Activated CD8-positive, alpha-beta T cell treated with anti-CD3 and anti-CD28 coated beads, Interleukin-2, amount 10 ng/mL, durations not matched to agents 7 days and 5 days (primary cell): ENCODE measurements around the gene TEDDM1. TPM values are rescaled to one million over a fixed set of nuclear protein-coding genes. Genes with fewer than 3 reads are reported as not detected.

Source experiments
- ATAC-seq: fragments of 150-1000 bp; cut with Tn5 transposase; one replicate; pipeline ENCODE4 v1.10.0; 2021; ENCODE audit warnings: moderate library complexity
- CTCF ChIA-PET: fragments of 350-600 bp; sonication (Branson Sonifier 250); formaldehyde crosslinking; loops from one replicate; lab custom pipeline; 2021; ENCODE audit warnings: antibody characterized with exemption; lab: Charles Lee
- POLR2A ChIA-PET: fragments of 350-600 bp; sonication (Branson Sonifier 250); formaldehyde crosslinking; loops from one replicate; lab custom pipeline; 2021; ENCODE audit warnings: antibody characterized with exemption; lab: Charles Lee
- DNase-seq: peaks from one replicate; pipeline ENCODE4 v3.0.0-alpha.2; 2020
- H3K27ac Mint-ChIP-seq: one replicate; pipeline ENCODE4 v1.8.0; 2021; ENCODE audit warnings: mild to moderate bottlenecking, mixed read lengths
- H3K27me3 Mint-ChIP-seq: one replicate; pipeline ENCODE4 v1.8.0; 2021; ENCODE audit warnings: low read depth, mixed read lengths
- H3K36me3 Mint-ChIP-seq: one replicate; pipeline ENCODE4 v1.8.0; 2021; ENCODE audit warnings: low read depth, mixed read lengths
- H3K4me1 Mint-ChIP-seq: one replicate; pipeline ENCODE4 v1.8.0; 2021; ENCODE audit warnings: low read depth, mixed read lengths
- H3K4me3 Mint-ChIP-seq: one replicate; pipeline ENCODE4 v1.8.0; 2021; ENCODE audit warnings: mild to moderate bottlenecking, mixed read lengths
- H3K9me3 Mint-ChIP-seq: one replicate; pipeline ENCODE4 v1.8.0; 2022; ENCODE audit warnings: mixed read lengths; ENCODE audit not compliant: insufficient read depth
- total RNA-seq, 2 experiments: library from RNA; stranded (reverse); gene quantifications; one replicate each; pipeline ENCODE4 v1.2.3, GENCODE V29; 2021

The TEDDM1 gene
- total RNA-seq, 2 experiments from 2014 or later, result not detected

GRCh38 chr1:182376936-182377574 lies 23.4 kb downstream of the TEDDM1 start:
- Mint-ChIP-seq H3K36me3 (peaks cover 4% of the 10 kb centered on the region), H3K9me3 (no peaks in the 10 kb centered on the region), H3K4me3 (no peak overlapping the region), H3K27ac (no peak overlapping the region), H3K27me3 (peaks cover 1% of the 10 kb centered on the region), H3K4me1 (peaks cover 1% of the 10 kb centered on the region)
- DNase-seq, result no peak
- ChIA-PET POLR2A (no interaction called here), CTCF (interaction anchor here (0.9 to 1.9 kb wide), 4 partner anchors 14 to 292 kb away, joined by 3 to 8 read pairs (median 4); no protein-coding TSS in a partner anchor)
- ATAC-seq, result no peak

DNA sequence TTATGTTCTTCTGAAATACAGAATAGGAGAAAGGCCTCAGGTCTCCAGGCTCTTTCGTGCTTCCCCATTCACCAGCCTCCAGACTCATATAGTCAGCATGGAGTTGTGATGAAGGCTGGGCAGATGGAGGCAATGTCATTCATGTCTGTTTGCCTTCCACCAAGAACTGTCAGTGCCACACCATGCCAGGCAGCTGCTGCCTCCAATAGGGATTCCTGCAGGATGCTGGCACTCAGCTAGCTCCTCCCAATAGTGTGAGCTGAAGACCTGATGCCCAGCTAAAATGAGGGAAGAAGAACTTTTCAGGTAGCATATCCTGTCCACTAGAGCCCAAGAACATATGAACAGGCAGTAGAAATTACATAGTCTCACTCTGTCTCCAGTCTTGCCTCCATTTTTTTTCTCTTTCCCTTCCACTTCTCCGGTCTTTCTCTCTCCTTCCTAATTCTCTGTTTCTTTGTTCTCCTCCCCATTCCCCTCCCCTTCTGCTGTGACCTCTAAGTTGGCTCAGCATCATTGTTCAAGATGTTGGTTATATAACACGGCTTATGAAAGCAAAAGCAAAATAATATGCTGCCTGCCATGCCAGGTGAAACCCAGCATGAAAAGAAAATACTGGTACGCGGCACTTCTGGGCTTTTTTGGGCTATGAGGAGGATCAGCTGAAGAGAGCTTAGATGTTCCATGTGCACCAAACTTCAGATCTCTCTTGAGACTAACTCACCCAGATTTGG lies 26.2 kb downstream of the TEDDM1 start:
- Mint-ChIP-seq H3K27me3 (peaks cover 1% of the 10 kb centered on the region), H3K4me1 (peaks cover 1% of the 10 kb centered on the region), H3K27ac (no peak overlapping the region), H3K9me3 (no peaks in the 10 kb centered on the region), H3K4me3 (no peak overlapping the region), H3K36me3 (no peaks in the 10 kb centered on the region)
- POLR2A ChIA-PET, result no interaction called here
- ATAC-seq, result no peak
- CTCF ChIA-PET, result interaction anchor here (1.2 kb wide), 1 partner anchor 10 kb away, joined by 3 read pairs; no protein-coding TSS in a partner anchor
- DNase-seq, result no peak

- POLR2A ChIA-PET, result interaction anchor here (0.7 kb wide), 1 partner anchor 8 kb away, joined by 5 read pairs; no protein-coding TSS in a partner anchor
- ATAC-seq, result no peak
- H3K27me3 Mint-ChIP-seq, result peaks cover 10% of the 10 kb centered on the region
Observed at GRCh38 chr1:182370532-182370931, 29.9 kb downstream of the TEDDM1 start.

DNA sequence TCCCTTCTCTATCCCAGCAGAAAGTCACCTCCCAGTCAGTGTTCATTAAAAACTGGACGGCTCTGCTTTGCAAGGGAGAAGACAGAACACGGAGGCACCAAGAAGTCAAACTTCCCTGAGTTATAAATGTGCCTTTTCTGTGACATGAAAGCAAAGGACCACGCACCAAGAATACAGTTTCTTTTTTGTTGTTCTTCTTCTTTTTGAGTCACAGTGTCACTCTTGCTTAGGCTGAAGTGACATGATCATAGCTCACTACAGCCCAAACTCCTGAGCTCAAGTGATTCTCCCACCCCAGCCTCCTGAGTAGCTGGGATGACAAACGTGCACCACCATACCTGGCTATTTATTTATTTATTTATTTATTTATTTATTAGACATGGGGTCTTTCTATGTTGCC lies 31.6 kb downstream of the TEDDM1 start:
- Mint-ChIP-seq H3K36me3 (no peaks in the 10 kb centered on the region), H3K4me3 (no peak overlapping the region), H3K27me3 (peaks cover 11% of the 10 kb centered on the region), H3K4me1 (no peaks in the 10 kb centered on the region), H3K27ac (no peak overlapping the region), H3K9me3 (no peaks in the 10 kb centered on the region)
- ATAC-seq, result no peak
- POLR2A ChIA-PET, result no interaction called here
- CTCF ChIA-PET, result no interaction called here
- no peak for DNase-seq

More at GRCh38 chr1:182370532-182370931, 29.9 kb downstream of the TEDDM1 start:
- Mint-ChIP-seq H3K27ac (no peak overlapping the region), H3K4me3 (no peak overlapping the region), H3K4me1 (peaks cover 1% of the 10 kb centered on the region), H3K9me3 (no peaks in the 10 kb centered on the region), H3K36me3 (no peaks in the 10 kb centered on the region)
- no peak for DNase-seq
- CTCF ChIA-PET, result interaction anchor here (1.3 kb wide), 1 partner anchor 289 kb away, joined by 3 read pairs; no protein-coding TSS in a partner anchor

DNA sequence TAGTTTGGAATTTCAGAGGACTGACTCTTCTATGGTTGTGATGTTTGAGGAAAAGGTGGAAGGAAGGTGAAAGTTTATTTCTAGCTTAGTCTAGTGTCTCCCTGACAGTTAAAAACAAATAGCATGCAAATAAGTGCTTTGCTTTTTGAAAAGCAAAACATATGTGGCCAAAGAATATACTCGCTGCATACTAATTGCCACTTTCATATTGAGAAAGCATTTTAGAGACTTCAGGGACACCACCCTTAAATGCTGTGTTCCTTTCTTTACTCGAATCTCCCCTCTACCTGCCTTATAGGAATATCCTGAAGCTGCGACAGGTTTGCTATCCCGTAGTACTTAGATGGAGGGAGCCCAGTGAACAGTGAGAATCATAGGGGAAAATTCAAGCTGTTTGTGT lies 32.1 kb downstream of the TEDDM1 start:
- Mint-ChIP-seq H3K4me3 (no peak overlapping the region), H3K9me3 (no peaks in the 10 kb centered on the region), H3K27me3 (peaks cover 11% of the 10 kb centered on the region), H3K36me3 (no peaks in the 10 kb centered on the region), H3K4me1 (no peaks in the 10 kb centered on the region), H3K27ac (no peak overlapping the region)
- no peak for ATAC-seq
- no peak for DNase-seq
- CTCF ChIA-PET, result no interaction called here
- POLR2A ChIA-PET, result no interaction called here

DNA sequence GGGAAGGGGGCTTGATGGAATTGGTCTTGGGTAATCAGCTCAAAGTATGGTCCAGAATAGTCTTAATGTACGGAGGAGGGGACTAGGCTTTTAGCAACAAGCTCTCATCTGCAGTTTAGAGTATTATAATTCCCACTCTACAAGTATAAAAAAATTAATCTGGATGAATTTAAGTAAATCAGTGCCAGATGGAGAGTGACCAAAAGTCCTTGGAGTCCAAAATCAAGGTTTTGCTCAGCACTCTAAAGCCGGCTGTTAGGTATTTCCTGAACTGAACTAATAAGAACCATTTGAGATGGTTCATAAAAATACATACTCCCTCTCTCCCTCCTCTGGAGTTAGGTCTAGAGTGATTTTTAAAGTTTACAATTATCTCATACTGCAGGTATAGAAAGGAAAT lies 32.5 kb downstream of the TEDDM1 start:
- CTCF ChIA-PET, result no interaction called here
- Mint-ChIP-seq H3K27me3 (peaks cover 11% of the 10 kb centered on the region), H3K27ac (no peak overlapping the region), H3K9me3 (no peaks in the 10 kb centered on the region), H3K4me3 (no peak overlapping the region), H3K4me1 (no peaks in the 10 kb centered on the region), H3K36me3 (no peaks in the 10 kb centered on the region)
- ATAC-seq (no peak), DNase-seq (no peak)
- POLR2A ChIA-PET, result no interaction called here

DNA sequence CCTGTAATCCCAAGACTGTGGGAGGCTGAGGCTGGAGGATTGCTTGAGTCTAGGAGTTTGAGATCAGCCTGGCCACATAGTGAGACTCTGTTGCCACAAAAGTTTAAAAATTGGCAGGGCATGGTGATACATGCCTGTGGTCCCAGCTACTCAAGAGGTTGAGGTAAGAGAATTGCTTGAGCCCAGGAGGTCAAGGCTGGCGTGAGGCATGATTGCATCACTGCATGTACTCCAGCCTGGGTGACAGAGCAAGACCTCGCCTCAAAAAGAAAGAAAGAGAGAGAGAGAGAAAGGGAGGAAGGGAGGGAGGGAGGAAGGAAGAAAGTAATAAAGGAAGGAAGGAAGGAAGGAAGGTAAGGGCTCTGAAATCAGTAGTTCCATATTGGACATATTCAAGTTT lies 33.9 kb downstream of the TEDDM1 start:
- ATAC-seq (no peak), DNase-seq (no peak)
- Mint-ChIP-seq H3K27ac (no peak overlapping the region), H3K9me3 (no peaks in the 10 kb centered on the region), H3K36me3 (no peaks in the 10 kb centered on the region), H3K4me3 (no peak overlapping the region), H3K27me3 (peaks cover 11% of the 10 kb centered on the region), H3K4me1 (no peaks in the 10 kb centered on the region)
- POLR2A ChIA-PET, result no interaction called here
- CTCF ChIA-PET, result interaction anchor here (1.4 kb wide), 1 partner anchor 223 kb away, joined by 5 read pairs; no protein-coding TSS in a partner anchor

GRCh38 chr1:182359645-182360044 lies 40.8 kb downstream of the TEDDM1 start:
- H3K27ac Mint-ChIP-seq, result no peak overlapping the region
- H3K4me3 Mint-ChIP-seq, result no peak overlapping the region
- ATAC-seq (no peak), DNase-seq (no peak)
- no peaks in the 10 kb centered on the region for H3K36me3 Mint-ChIP-seq
- H3K27me3 Mint-ChIP-seq, result no peaks in the 10 kb centered on the region
- ChIA-PET CTCF (no interaction called here), POLR2A (no interaction called here)
- H3K4me1 Mint-ChIP-seq, result no peaks in the 10 kb centered on the region
- no peaks in the 10 kb centered on the region for H3K9me3 Mint-ChIP-seq

GRCh38 chr1:182357913-182358312 lies 42.6 kb downstream of the TEDDM1 start:
- Mint-ChIP-seq H3K4me1 (no peaks in the 10 kb centered on the region), H3K36me3 (no peaks in the 10 kb centered on the region), H3K27me3 (no peaks in the 10 kb centered on the region), H3K4me3 (no peak overlapping the region), H3K9me3 (no peaks in the 10 kb centered on the region), H3K27ac (no peak overlapping the region)
- no peak for DNase-seq
- CTCF ChIA-PET, result no interaction called here
- ATAC-seq, result no peak
- POLR2A ChIA-PET, result no interaction called here

DNA sequence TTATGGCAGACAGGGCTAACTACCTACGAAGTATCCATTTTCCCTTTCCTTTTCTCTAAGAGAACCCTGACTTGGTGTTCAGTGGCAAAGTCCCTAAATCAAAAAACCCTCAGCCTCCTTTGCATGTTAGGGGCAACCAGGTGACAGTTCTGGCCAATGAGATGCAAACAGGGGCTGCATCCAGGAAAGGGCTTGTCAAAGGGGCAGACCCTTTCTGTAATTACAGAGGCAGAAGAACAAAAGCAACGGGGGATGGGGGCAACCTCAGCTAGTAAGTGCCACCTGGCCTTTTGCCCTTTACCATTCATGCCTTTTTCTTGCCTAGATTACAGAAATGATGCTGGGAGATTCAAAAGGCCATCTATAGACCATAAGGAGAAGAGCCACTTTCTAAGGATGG lies 43.3 kb downstream of the TEDDM1 start:
- ChIA-PET CTCF (interaction anchor here (0.5 kb wide), 1 partner anchor 907 kb away, joined by 3 read pairs; no protein-coding TSS in a partner anchor), POLR2A (no interaction called here)
- Mint-ChIP-seq H3K9me3 (no peaks in the 10 kb centered on the region), H3K4me1 (no peaks in the 10 kb centered on the region), H3K36me3 (no peaks in the 10 kb centered on the region), H3K27me3 (no peaks in the 10 kb centered on the region), H3K27ac (no peak overlapping the region), H3K4me3 (no peak overlapping the region)
- no peak for DNase-seq
- no peak for ATAC-seq

- no peaks in the 10 kb centered on the region for H3K4me1 Mint-ChIP-seq
- H3K36me3 Mint-ChIP-seq, result no peaks in the 10 kb centered on the region
- DNase-seq, result no peak
- H3K9me3 Mint-ChIP-seq, result no peaks in the 10 kb centered on the region
- H3K4me3 Mint-ChIP-seq, result no peak overlapping the region
- ChIA-PET POLR2A (no interaction called here), CTCF (interaction anchor here (1.0 kb wide), 1 partner anchor 271 kb away, joined by 3 read pairs; no protein-coding TSS in a partner anchor)
- H3K27me3 Mint-ChIP-seq, result peaks cover 5% of the 10 kb centered on the region
- ATAC-seq, result no peak
- H3K27ac Mint-ChIP-seq, result no peak overlapping the region
Observed at GRCh38 chr1:182355723-182356098, 44.8 kb downstream of the TEDDM1 start.

DNA sequence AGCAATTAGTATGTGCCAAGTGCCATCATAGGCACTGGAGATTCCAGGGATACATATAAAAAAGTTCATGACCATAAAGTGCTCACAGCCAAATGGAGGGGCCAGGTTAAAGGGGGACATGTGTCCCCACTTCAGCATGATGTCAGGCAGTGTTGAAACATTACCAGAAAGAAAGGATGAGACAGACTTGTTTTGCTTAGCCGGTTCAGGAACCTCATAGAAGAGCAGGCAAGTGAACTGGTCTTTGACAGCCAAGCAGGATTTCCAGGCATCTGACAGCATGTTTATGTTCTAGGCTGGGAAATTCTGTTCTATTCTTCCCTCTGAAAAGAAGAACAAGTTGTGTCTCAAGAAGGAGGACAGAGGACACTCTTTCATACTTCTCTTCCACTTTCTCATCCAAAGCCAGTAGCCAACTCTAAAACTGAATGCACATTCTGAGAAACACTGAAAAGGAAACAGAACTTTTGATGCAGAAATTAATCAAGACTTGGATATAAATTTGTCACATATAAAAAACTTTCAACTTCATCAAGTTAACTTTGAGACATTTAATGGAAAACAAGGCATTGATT lies 48.6 kb downstream of the TEDDM1 start:
- DNase-seq (no peak), ATAC-seq (no peak)
- H3K27me3 Mint-ChIP-seq, result peaks cover 5% of the 10 kb centered on the region
- POLR2A ChIA-PET, result no interaction called here
- no peak overlapping the region for H3K4me3 Mint-ChIP-seq
- no peaks in the 10 kb centered on the region for H3K36me3 Mint-ChIP-seq
- CTCF ChIA-PET, result no interaction called here
- no peak overlapping the region for H3K27ac Mint-ChIP-seq
- no peaks in the 10 kb centered on the region for H3K4me1 Mint-ChIP-seq
- no peaks in the 10 kb centered on the region for H3K9me3 Mint-ChIP-seq
